ENCODE results near the gene MUC4.
"Not testable (repeated sequence)": the region's sequence is repeated elsewhere in the genome, so short reads cannot be mapped to it uniquely, and the experiment has no call there.

MUC4 gene

GRCh38 chr3:195736866-195737490 lies 74.8 kb downstream of the MUC4 start:
- no peak for DNase-seq

- DNase-seq: no peak
These were observed 76.6 kb downstream of the MUC4 start for GRCh38 chr3:195735036-195735695.

- no peak for DNase-seq
These were observed 78.8 kb downstream of the MUC4 start for GRCh38 chr3:195732940-195733339.

- DNase-seq: no peak
These were observed 80.3 kb downstream of the MUC4 start for GRCh38 chr3:195731356-195731905.

GRCh38 chr3:195729476-195730251 lies 82.1 kb downstream of the MUC4 start:
- no peak for DNase-seq

- DNase-seq: not testable (repeated sequence)
These were observed 82.9 kb downstream of the MUC4 start for GRCh38 chr3:195728789-195729188.

- DNase-seq: no peak
These were observed 84.0 kb downstream of the MUC4 start for GRCh38 chr3:195727606-195728195.

- not testable (repeated sequence) for DNase-seq
These were observed 85.6 kb downstream of the MUC4 start for GRCh38 chr3:195725916-195726740.

- not testable (repeated sequence) for DNase-seq
These were observed 87.4 kb downstream of the MUC4 start for GRCh38 chr3:195724363-195724762.

- DNase-seq: not testable (repeated sequence)
These were observed 88.8 kb downstream of the MUC4 start for GRCh38 chr3:195722996-195723345.

GRCh38 chr3:195722139-195722995 lies 89.4 kb downstream of the MUC4 start:
- DNase-seq: not testable (repeated sequence)

- DNase-seq: not testable (repeated sequence)
These were observed 90.8 kb downstream of the MUC4 start, which contains the start of gene MUC20 for GRCh38 chr3:195720831-195721506. TSS of gene MUC20 (plus strand) at chr3:195720978. CDS start at chr3:195721008, 30 bp downstream.

GRCh38 chr3:195719514-195720254 lies 92.0 kb downstream of the MUC4 start:
- DNase-seq: not testable (repeated sequence)

GRCh38 chr3:195718477-195718984 lies 93.2 kb downstream of the MUC4 start:
- no peak for DNase-seq

- no peak for DNase-seq
These were observed 93.8 kb downstream of the MUC4 start for GRCh38 chr3:195717852-195718476.

GRCh38 chr3:195717416-195717815 lies 94.3 kb downstream of the MUC4 start:
- DNase-seq: no peak

GRCh38 chr3:195715583-195716266 lies 96.0 kb downstream of the MUC4 start:
- no peak for DNase-seq

GRCh38 chr3:195715134-195715533 lies 96.6 kb downstream of the MUC4 start:
- DNase-seq: no peak
